PC-9 (cell line): ENCODE data around the gene ZNF710. TPM values are rescaled to one million over a fixed set of nuclear protein-coding genes. Genes with fewer than 3 reads are reported as not detected.

ENCODE experiments used
- BruUV-seq: library from RNA; stranded (reverse); fragments of 400-500 nt; replicated peaks from 2 replicates; lab custom pipeline; 2021; lab: Mats Ljungman, UMichigan
- CTCF ChIA-PET: fragments of 300-600 bp; sonication (Branson Sonifier 250); formaldehyde crosslinking; loops from one replicate; lab custom pipeline; 2022; ENCODE audit warnings: antibody characterized with exemption; lab: Charles Lee
- POLR2A ChIA-PET: fragments of 300-600 bp; sonication (Branson Sonifier 250); formaldehyde crosslinking; loops from one replicate; lab custom pipeline; 2022; ENCODE audit warnings: antibody characterized with exemption; ENCODE audit not compliant: unreplicated experiment; lab: Charles Lee
- DNase-seq, 2 experiments: peaks; one replicate each; pipeline versions ENCODE4 v3.0.0 to v3.0.0-alpha.2; 2015 to 2022; ENCODE audit warnings: mixed read lengths in 1 of 2
- H2AFZ ChIP-seq: fragments of 200-600 bp; sonication (generic); 2 replicates; pipeline ENCODE4 v1.8.1; 2017; ENCODE audit warnings: antibody characterized with exemption
- H3F3A ChIP-seq: fragments of 200-600 bp; sonication (generic); 2 replicates; pipeline ENCODE4 v1.8.1; 2017; ENCODE audit warnings: antibody characterized with exemption, mild to moderate bottlenecking, low read depth; ENCODE audit not compliant: insufficient read depth
- H3K27ac ChIP-seq: fragments of 200-600 bp; sonication (generic); 2 replicates; pipeline ENCODE4 v1.6.1; 2016; ENCODE audit warnings: mixed run types
- H3K27me3 ChIP-seq: fragments of 200-600 bp; sonication (generic); 2 replicates; pipeline ENCODE4 v1.6.1; 2016; ENCODE audit warnings: low read depth, mixed run types; ENCODE audit not compliant: insufficient read depth
- H3K36me3 ChIP-seq: fragments of 200-600 bp; sonication (generic); 2 replicates; pipeline ENCODE4 v1.6.1; 2016; ENCODE audit warnings: low read depth, mixed run types
- H3K4me1 ChIP-seq: fragments of 200-600 bp; sonication (generic); replicated peaks from 2 replicates; pipeline ENCODE4 v1.6.1; 2016; ENCODE audit warnings: mixed run types; ENCODE audit not compliant: insufficient read depth
- H3K4me2 ChIP-seq: fragments of 200-600 bp; sonication (generic); 2 replicates; pipeline ENCODE4 v1.6.1; 2017; ENCODE audit warnings: mixed run types
- H3K4me3 ChIP-seq: fragments of 200-600 bp; sonication (generic); 2 replicates; pipeline ENCODE4 v1.6.1; 2016; ENCODE audit warnings: mixed run types
- H3K79me2 ChIP-seq: fragments of 200-600 bp; sonication (generic); 2 replicates; pipeline ENCODE4 v1.6.1; 2017; ENCODE audit warnings: low read depth, mixed run types
- H3K9me2 ChIP-seq: fragments of 200-600 bp; sonication (generic); 2 replicates; pipeline ENCODE4 v1.8.1; 2017; ENCODE audit warnings: mild to moderate bottlenecking; ENCODE audit not compliant: insufficient read depth
- H3K9me3 ChIP-seq: fragments of 200-600 bp; sonication (generic); 2 replicates; pipeline ENCODE4 v1.8.1; 2016; ENCODE audit warnings: low read depth; ENCODE audit not compliant: insufficient read depth
- H4K20me1 ChIP-seq: fragments of 200-600 bp; sonication (generic); 2 replicates; pipeline ENCODE4 v1.8.1; 2017; ENCODE audit not compliant: insufficient read depth
- EZH2 ChIP-seq: fragments of 200-600 bp; sonication (generic); IDR thresholded peaks from 2 replicates; pipeline ENCODE4 v1.8.0; 2017; ENCODE audit warnings: antibody characterized with exemption, low read depth
- intact Hi-C: fragments of 100-400 bp; cut with micrococcal nuclease; formaldehyde crosslinking; loops from one replicate; pipeline ENCODE4 v1.10.0; 2022; ENCODE audit not compliant: unreplicated experiment
- total RNA-seq: library from RNA; stranded (reverse); gene quantifications from 2 replicates; pipeline ENCODE4 v1.2.3, GENCODE V29; 2021
- TF ChIP-seq, protein P1 (sequence below): fragments of 200-600 bp; sonication (generic); conservative IDR thresholded peaks from 2 replicates; pipeline ENCODE4 v1.6.1; 2017; ENCODE audit warnings: mixed run types, antibody characterized with exemption, mild to moderate bottlenecking, moderate library complexity

Gene ZNF710
- total RNA-seq, 1 experiment from 2014 or later, result 23.4 TPM

- H3K9me3 ChIP-seq, result no peaks in the 10 kb centered on the region
- no peak overlapping the region for H3K27ac ChIP-seq
- H3F3A ChIP-seq, result no peaks in the 10 kb centered on the region; the same call in 1 of the 2 replicates
- intact Hi-C loops, result no loop called here
- CTCF ChIA-PET, result interaction anchor here (0.6 to 0.7 kb wide), 2 partner anchors 131 to 199 kb away, joined by 3 read pairs; no protein-coding TSS in a partner anchor
- no peak for TF ChIP-seq EZH2
- TF ChIP-seq, protein P1, sequence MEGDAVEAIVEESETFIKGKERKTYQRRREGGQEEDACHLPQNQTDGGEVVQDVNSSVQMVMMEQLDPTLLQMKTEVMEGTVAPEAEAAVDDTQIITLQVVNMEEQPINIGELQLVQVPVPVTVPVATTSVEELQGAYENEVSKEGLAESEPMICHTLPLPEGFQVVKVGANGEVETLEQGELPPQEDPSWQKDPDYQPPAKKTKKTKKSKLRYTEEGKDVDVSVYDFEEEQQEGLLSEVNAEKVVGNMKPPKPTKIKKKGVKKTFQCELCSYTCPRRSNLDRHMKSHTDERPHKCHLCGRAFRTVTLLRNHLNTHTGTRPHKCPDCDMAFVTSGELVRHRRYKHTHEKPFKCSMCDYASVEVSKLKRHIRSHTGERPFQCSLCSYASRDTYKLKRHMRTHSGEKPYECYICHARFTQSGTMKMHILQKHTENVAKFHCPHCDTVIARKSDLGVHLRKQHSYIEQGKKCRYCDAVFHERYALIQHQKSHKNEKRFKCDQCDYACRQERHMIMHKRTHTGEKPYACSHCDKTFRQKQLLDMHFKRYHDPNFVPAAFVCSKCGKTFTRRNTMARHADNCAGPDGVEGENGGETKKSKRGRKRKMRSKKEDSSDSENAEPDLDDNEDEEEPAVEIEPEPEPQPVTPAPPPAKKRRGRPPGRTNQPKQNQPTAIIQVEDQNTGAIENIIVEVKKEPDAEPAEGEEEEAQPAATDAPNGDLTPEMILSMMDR, result no peak
- H3K36me3 ChIP-seq, result no peaks in the 10 kb centered on the region
- no peak overlapping the region for H2AFZ ChIP-seq
- no peaks in the 10 kb centered on the region for H3K4me1 ChIP-seq
- POLR2A ChIA-PET, result no interaction called here
- no TSS peak for BruUV-seq
- no peak overlapping the region for H3K4me2 ChIP-seq
- H4K20me1 ChIP-seq, result no peaks in the 10 kb centered on the region
- no peaks in the 10 kb centered on the region for H3K9me2 ChIP-seq
- H3K79me2 ChIP-seq, result no peaks in the 10 kb centered on the region
- H3K4me3 ChIP-seq, result no peak overlapping the region
- no peak for DNase-seq
- no peaks in the 10 kb centered on the region for H3K27me3 ChIP-seq
Observed at GRCh38 chr15:90121086-90121485, 120.0 kb downstream of the ZNF710 start.

- CTCF ChIA-PET, result no interaction called here
- Histone ChIP-seq H3F3A (no peaks in the 10 kb centered on the region; the same call in 1 of the 2 replicates), H3K27ac (no peak overlapping the region), H4K20me1 (no peaks in the 10 kb centered on the region), H3K36me3 (no peaks in the 10 kb centered on the region), H3K4me2 (no peak overlapping the region), H3K27me3 (no peaks in the 10 kb centered on the region), H3K79me2 (no peaks in the 10 kb centered on the region), H3K9me2 (no peaks in the 10 kb centered on the region), H3K4me1 (no peaks in the 10 kb centered on the region), H3K9me3 (no peaks in the 10 kb centered on the region), H3K4me3 (no peak overlapping the region), H2AFZ (no peak overlapping the region)
- no peak for DNase-seq
- TF ChIP-seq, protein P1, result no peak
- no peak for TF ChIP-seq EZH2
- no TSS peak for BruUV-seq
- POLR2A ChIA-PET, result no interaction called here
- intact Hi-C loops, result no loop called here
Observed at GRCh38 chr15:90124507-90124906, 123.4 kb downstream of the ZNF710 start.

DNA sequence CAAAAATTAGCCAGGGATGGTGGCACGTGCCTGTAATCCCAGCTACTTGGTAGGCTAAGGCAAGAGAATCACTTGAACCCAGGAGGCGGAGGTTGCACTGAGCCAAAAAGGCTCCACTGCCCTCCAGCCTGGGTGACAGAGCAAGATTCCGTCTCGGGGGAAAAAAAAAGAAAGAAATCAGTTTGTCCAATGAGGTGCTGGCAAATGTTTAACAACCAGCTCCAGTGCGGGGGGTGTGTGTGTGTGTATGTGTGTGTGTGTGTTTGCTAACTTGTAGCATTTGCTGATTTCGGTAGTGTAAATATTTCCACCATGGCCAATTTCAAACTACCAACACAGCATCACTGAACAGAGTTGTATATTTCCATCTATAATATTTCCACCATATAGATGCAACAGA, 124.9 kb downstream of the ZNF710 start:
- H3K27me3 ChIP-seq, result no peaks in the 10 kb centered on the region
- H2AFZ ChIP-seq, result no peak overlapping the region
- no peaks in the 10 kb centered on the region for H4K20me1 ChIP-seq
- no TSS peak for BruUV-seq
- intact Hi-C loops, result no loop called here
- H3F3A ChIP-seq, result no peaks in the 10 kb centered on the region; the same call in 1 of the 2 replicates
- DNase-seq, result no peak
- H3K4me3 ChIP-seq, result no peak overlapping the region
- H3K9me3 ChIP-seq, result no peaks in the 10 kb centered on the region
- POLR2A ChIA-PET, result interaction anchor here (0.6 to 0.7 kb wide), 2 partner anchors 104 to 220 kb away, joined by 3 to 7 read pairs; no protein-coding TSS in a partner anchor
- CTCF ChIA-PET, result no interaction called here
- H3K36me3 ChIP-seq, result no peaks in the 10 kb centered on the region
- H3K79me2 ChIP-seq, result no peaks in the 10 kb centered on the region
- TF ChIP-seq EZH2, result no peak
- TF ChIP-seq, protein P1, result no peak
- no peak overlapping the region for H3K4me2 ChIP-seq
- H3K4me1 ChIP-seq, result no peaks in the 10 kb centered on the region
- H3K9me2 ChIP-seq, result no peaks in the 10 kb centered on the region
- H3K27ac ChIP-seq, result no peak overlapping the region
